Glutamatergic neuron (in vitro differentiated cells): ENCODE data around the gene DAW1. TPM values are rescaled to one million over a fixed set of nuclear protein-coding genes. Genes with fewer than 3 reads are reported as not detected.

Experiments
- DNase-seq: peaks from one replicate; pipeline ENCODE4 v3.0.0; 2022
- H3K27ac Mint-ChIP-seq: one replicate; pipeline ENCODE4 v1.8.0; 2020; ENCODE audit warnings: mild to moderate bottlenecking, mixed read lengths, inconsistent platforms; ENCODE audit not compliant: unreplicated experiment
- H3K27me3 Mint-ChIP-seq: one replicate; pipeline ENCODE4 v1.8.0; 2020; ENCODE audit warnings: mild to moderate bottlenecking, moderate library complexity, mixed read lengths, inconsistent platforms; ENCODE audit not compliant: unreplicated experiment
- H3K36me3 Mint-ChIP-seq: one replicate; pipeline ENCODE4 v1.8.0; 2020; ENCODE audit warnings: mild to moderate bottlenecking, mixed read lengths, inconsistent platforms; ENCODE audit not compliant: unreplicated experiment
- H3K4me1 Mint-ChIP-seq: one replicate; pipeline ENCODE4 v1.8.0; 2020; ENCODE audit warnings: mild to moderate bottlenecking, low read depth, mixed read lengths, inconsistent platforms; ENCODE audit not compliant: unreplicated experiment
- H3K4me3 Mint-ChIP-seq: one replicate; pipeline ENCODE4 v1.8.0; 2020; ENCODE audit warnings: mild to moderate bottlenecking, mixed read lengths, inconsistent platforms; ENCODE audit not compliant: unreplicated experiment
- H3K9me3 Mint-ChIP-seq: one replicate; pipeline ENCODE4 v1.8.0; 2020; ENCODE audit warnings: mild to moderate bottlenecking, moderate library complexity, mixed read lengths, inconsistent platforms; ENCODE audit not compliant: unreplicated experiment
- CTCF ChIP-seq: fragments of 200-600 bp; sonication (generic); IDR thresholded peaks from one replicate; pipeline ENCODE4 v1.5.0; 2021; ENCODE audit not compliant: partially characterized antibody, unreplicated experiment
- total RNA-seq: library from RNA; stranded (reverse); fragmentation: NEBNext Ultra II Directional; extraction: Animal tissue kit (Norgen Biotek cat#: 25700); gene quantifications from one replicate; pipeline ENCODE4 v1.2.1, GENCODE V29; 2021; ENCODE audit not compliant: unreplicated experiment

Gene DAW1
- total RNA-seq, 1 donor from 2014 or later, result not detected

DNA sequence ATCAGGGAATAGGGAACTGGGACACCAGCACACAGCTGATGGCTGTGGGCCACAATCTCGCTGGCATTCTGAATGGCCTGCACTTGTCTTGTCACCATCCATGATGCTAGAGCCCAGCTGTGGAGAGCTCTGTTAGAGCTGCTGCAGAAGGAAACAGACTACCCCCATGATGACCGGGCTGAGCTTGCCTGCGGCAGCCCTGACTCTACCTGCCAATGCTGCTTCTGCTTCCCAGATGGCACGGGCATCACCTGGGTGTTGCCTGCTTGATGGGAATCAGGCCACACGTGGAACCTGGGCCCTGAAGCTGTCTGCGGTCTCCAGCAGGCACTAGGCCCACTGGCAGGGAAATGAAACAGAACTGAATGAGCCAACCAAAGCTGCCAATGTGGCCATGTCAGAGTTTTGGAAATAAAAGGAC lies 11.2 kb upstream of the DAW1 start:
- no peak for DNase-seq
- H3K27me3 Mint-ChIP-seq, result no peaks in the 10 kb centered on the region
- H3K36me3 Mint-ChIP-seq, result no peaks in the 10 kb centered on the region
- H3K27ac Mint-ChIP-seq, result no peak overlapping the region
- H3K4me1 Mint-ChIP-seq, result no peaks in the 10 kb centered on the region
- no peaks in the 10 kb centered on the region for H3K9me3 Mint-ChIP-seq
- no peak overlapping the region for H3K4me3 Mint-ChIP-seq
- no peak for TF ChIP-seq CTCF

DNA sequence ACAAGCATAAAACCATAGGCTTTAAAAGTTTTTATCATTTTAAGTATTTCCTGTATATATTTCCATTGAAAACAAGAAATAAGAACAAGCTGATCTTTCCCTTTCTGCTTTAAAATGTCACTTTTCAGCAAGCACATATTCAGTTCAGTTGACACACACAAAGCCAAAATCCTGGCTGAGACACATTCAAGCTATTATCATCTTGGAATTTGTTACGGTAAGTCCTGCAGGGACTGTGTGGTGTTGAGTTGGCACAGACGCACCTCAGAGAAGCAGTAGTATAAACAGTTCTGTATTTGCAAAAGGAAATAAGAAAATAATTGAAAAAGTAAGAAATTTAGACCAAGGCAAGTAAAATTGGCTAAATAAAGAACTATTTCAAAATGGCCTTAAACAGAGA lies 10.4 kb upstream of the DAW1 start:
- Mint-ChIP-seq H3K4me3 (no peak overlapping the region), H3K27ac (no peak overlapping the region), H3K9me3 (no peaks in the 10 kb centered on the region), H3K36me3 (no peaks in the 10 kb centered on the region), H3K4me1 (no peaks in the 10 kb centered on the region), H3K27me3 (no peaks in the 10 kb centered on the region)
- DNase-seq, result no peak
- TF ChIP-seq CTCF, result no peak

DNA sequence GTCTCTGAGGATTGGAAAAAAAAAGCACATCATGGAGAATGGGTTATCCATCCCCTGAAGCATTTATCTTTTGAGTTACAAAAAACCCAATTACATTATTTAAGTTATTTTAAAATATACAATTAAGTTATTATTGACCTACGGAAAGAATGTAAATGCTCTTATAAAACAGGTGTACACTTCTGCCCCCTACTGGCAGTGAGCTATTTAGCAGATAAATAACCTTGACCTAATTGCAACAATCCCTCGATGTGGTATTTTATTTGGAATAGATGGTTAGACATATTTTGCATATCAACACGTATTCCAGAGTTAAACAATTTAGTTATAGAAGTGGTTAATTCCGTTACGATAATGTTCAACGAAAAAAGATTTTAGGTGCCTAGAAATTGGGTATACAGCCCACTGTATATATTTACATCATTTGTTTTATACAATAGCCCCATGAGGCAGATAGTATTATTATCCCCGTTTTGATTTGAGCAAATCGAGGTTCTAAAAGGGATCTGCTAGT lies 9.1 kb upstream of the DAW1 start:
- Mint-ChIP-seq H3K4me1 (no peaks in the 10 kb centered on the region), H3K27ac (no peak overlapping the region), H3K27me3 (peaks cover 2% of the 10 kb centered on the region), H3K36me3 (no peaks in the 10 kb centered on the region), H3K4me3 (no peak overlapping the region), H3K9me3 (no peaks in the 10 kb centered on the region)
- peak; percentile 92 for TF ChIP-seq CTCF
- DNase-seq, result no peak

DNA sequence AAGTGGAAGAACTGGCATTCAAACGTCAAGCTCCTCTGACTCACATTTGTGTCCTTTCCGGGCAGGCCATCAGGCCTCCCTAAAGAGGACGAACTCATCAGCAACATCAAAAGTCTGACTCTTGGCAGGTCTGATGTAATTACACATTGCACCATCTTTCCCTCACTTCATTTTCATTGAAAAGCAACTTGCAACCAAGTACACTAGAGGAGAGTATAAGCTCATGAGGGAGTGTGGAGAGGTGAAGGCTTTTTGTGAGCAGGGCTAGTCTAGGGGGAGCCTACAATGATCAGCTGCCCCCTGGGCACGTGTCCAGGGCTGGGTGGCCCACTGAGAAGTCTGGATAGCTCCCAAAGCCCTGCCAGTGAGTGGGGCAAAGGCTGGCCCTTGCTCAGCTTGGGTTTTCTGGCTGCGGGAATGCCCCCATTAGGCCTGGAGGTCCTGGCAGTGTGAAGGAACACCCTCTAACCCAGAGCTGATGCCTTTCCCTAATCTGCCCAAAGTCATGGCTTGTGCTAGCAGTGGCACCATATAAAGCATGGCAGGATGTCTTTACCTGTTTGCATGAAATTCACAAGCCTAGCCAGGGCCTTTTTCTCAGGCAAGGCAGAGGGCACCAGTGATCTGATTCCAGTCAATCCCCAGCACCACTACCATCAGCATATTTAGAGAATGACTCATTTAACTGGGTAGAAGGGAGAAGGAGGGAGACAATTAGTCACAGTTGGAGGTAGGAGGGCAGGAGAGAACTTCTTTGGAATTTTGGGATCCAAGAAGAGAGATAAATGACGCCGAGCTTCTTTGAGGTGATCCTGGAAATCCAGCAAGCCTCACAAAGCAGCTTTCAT lies 8.5 kb upstream of the DAW1 start:
- H3K9me3 Mint-ChIP-seq, result no peaks in the 10 kb centered on the region
- no peak for TF ChIP-seq CTCF
- no peaks in the 10 kb centered on the region for H3K4me1 Mint-ChIP-seq
- no peak for DNase-seq
- H3K4me3 Mint-ChIP-seq, result no peak overlapping the region
- no peak overlapping the region for H3K27ac Mint-ChIP-seq
- no peaks in the 10 kb centered on the region for H3K36me3 Mint-ChIP-seq
- H3K27me3 Mint-ChIP-seq, result peaks cover 2% of the 10 kb centered on the region

DNA sequence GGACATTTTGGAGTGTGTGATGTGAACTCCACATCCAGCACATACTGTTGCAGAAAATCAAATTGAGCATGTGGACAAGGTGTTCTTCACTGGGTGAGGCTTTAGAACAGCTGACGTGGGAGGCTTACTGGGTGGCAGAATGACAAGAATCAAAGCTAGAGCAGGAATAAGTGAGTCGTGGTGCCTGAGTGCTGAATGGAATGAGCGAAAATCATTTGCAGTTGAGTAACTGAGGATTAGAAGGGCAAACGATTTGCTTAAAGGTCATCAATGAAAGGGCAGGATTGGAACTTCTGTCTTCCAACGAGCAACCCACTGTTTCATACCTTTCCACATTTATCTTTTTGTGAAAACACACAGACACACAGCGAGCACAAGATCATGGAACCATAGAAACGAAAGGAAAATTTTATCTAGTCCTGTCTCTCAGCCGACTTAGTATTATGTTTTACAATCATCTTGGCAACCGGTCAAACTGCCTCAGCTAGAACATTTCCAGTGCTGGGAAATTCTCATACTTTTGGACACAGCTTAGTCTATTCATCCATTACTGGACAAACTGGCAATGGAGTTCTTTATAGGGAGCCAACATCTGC lies 7.2 kb upstream of the DAW1 start:
- no peak for DNase-seq
- no peak for TF ChIP-seq CTCF
- Mint-ChIP-seq H3K9me3 (no peaks in the 10 kb centered on the region), H3K27me3 (peaks cover 2% of the 10 kb centered on the region), H3K4me1 (no peaks in the 10 kb centered on the region), H3K36me3 (no peaks in the 10 kb centered on the region), H3K27ac (no peak overlapping the region), H3K4me3 (no peak overlapping the region)
